ENCODE results near the gene DMC1. TPM values are rescaled to one million over a fixed set of nuclear protein-coding genes. Genes with fewer than 3 reads are reported as not detected.

Gene DMC1
- total RNA-seq, 2 donors from 2014 or later, result 4.2 to 6.8 TPM

DNA sequence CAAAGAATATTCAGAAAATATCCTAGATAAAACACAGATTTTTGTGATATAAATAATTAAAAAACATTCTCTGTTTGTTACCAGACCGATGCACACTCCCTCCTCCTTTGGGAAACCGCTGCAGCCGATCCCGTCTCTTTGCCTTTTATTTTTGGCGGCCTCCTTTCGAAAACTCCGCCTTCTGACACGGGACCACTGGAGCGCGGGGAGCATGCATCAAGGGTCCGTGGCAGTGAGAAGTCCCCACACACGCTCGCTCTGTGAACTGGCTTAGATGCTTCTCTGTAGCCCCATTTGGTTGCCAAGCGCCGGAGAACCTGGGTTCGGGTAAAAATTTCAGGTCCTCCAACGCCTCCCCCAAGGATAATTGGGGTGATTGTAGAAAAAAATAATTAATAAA lies 80.8 kb downstream of the DMC1 start:
- Histone ChIP-seq H3K36me3 (ENCODE audit: control insufficient read depth, insufficient read depth, low read length) (peaks cover 94% of the 10 kb centered on the region), H3K4me1 (ENCODE audit: control insufficient read depth, insufficient read depth, low read length) (peaks cover 5% of the 10 kb centered on the region), H3K9ac (ENCODE audit: extremely low read depth, low read length, poor library complexity, severe bottlenecking) (no peak overlapping the region), H3K27me3 (ENCODE audit: control insufficient read depth, insufficient read depth, low read length, poor library complexity, severe bottlenecking) (no peaks in the 10 kb centered on the region), H3K4me3 (ENCODE audit: low read length) (no peak overlapping the region), H3K9me3 (ENCODE audit: control insufficient read depth, low read length) (no peaks in the 10 kb centered on the region), H3K27ac (ENCODE audit: low read depth, low read length) (no peak overlapping the region)
- no peaks in the 10 kb centered on the region for H3K27me3 Mint-ChIP-seq (ENCODE audit: insufficient read depth)
- no peak for DNase-seq
- peaks cover 88% of the 10 kb centered on the region for H3K36me3 Mint-ChIP-seq (ENCODE audit: low read depth)
- H3K9me3 Mint-ChIP-seq, result no peaks in the 10 kb centered on the region
- no peak overlapping the region for H3K27ac Mint-ChIP-seq
- peaks cover 12% of the 10 kb centered on the region for H3K4me1 Mint-ChIP-seq
- 95 to 96% methylated on average over 10 to 17 of the region's 17 CpGs for WGBS, 2 experiments (ENCODE audit: insufficient coverage in 1 of 2, insufficient read length in 1 of 2)
- no peak overlapping the region for H3K4me3 Mint-ChIP-seq
- no peak for TF ChIP-seq CTCF (conservative IDR thresholded peaks at IDR 0.05)

- H3K4me1 ChIP-seq (ENCODE audit: control insufficient read depth, insufficient read depth, low read length), result peaks cover 3% of the 10 kb centered on the region
- Mint-ChIP-seq H3K27ac (no peak overlapping the region), H3K36me3 (ENCODE audit: low read depth) (peaks cover 88% of the 10 kb centered on the region), H3K9me3 (no peaks in the 10 kb centered on the region), H3K4me3 (no peak overlapping the region), H3K27me3 (ENCODE audit: insufficient read depth) (no peaks in the 10 kb centered on the region), H3K4me1 (peaks cover 12% of the 10 kb centered on the region)
- no peak overlapping the region for H3K9ac ChIP-seq (ENCODE audit: extremely low read depth, low read length, poor library complexity, severe bottlenecking)
- H3K36me3 ChIP-seq (ENCODE audit: control insufficient read depth, insufficient read depth, low read length), result peaks cover 94% of the 10 kb centered on the region
- H3K4me3 ChIP-seq (ENCODE audit: low read length), result no peak overlapping the region
- 99 to 100% methylated on average over 2 to 6 of the region's 6 CpGs for WGBS, 2 experiments (ENCODE audit: insufficient coverage in 1 of 2, insufficient read length in 1 of 2)
- no peak for TF ChIP-seq CTCF (conservative IDR thresholded peaks at IDR 0.05)
- no peak for DNase-seq
- H3K27ac ChIP-seq (ENCODE audit: low read depth, low read length), result no peak overlapping the region
- H3K9me3 ChIP-seq (ENCODE audit: control insufficient read depth, low read length), result no peaks in the 10 kb centered on the region
- H3K27me3 ChIP-seq (ENCODE audit: control insufficient read depth, insufficient read depth, low read length, poor library complexity, severe bottlenecking), result no peaks in the 10 kb centered on the region
Measured at GRCh38 chr22:38487946-38488345, 82.0 kb downstream of the DMC1 start.

- Histone ChIP-seq H3K36me3 (ENCODE audit: control insufficient read depth, insufficient read depth, low read length) (peaks cover 94% of the 10 kb centered on the region), H3K27me3 (ENCODE audit: control insufficient read depth, insufficient read depth, low read length, poor library complexity, severe bottlenecking) (no peaks in the 10 kb centered on the region), H3K4me1 (ENCODE audit: control insufficient read depth, insufficient read depth, low read length) (peaks cover 3% of the 10 kb centered on the region), H3K27ac (ENCODE audit: low read depth, low read length) (no peak overlapping the region), H3K9ac (ENCODE audit: extremely low read depth, low read length, poor library complexity, severe bottlenecking) (no peak overlapping the region), H3K9me3 (ENCODE audit: control insufficient read depth, low read length) (no peaks in the 10 kb centered on the region), H3K4me3 (ENCODE audit: low read length) (no peak overlapping the region)
- TF ChIP-seq CTCF (conservative IDR thresholded peaks at IDR 0.05), result no peak
- Mint-ChIP-seq H3K27ac (peak overlapping the region; percentile 19), H3K27me3 (ENCODE audit: insufficient read depth) (no peaks in the 10 kb centered on the region), H3K4me1 (peaks cover 8% of the 10 kb centered on the region), H3K36me3 (ENCODE audit: low read depth) (peaks cover 92% of the 10 kb centered on the region), H3K4me3 (no peak overlapping the region), H3K9me3 (no peaks in the 10 kb centered on the region)
- no peak for DNase-seq
- 94 to 96% methylated on average over 4 to 5 of the region's 5 CpGs for WGBS, 2 experiments (ENCODE audit: insufficient coverage in 1 of 2, insufficient read length in 1 of 2)
Measured at GRCh38 chr22:38485783-38486182, 84.2 kb downstream of the DMC1 start.
